ENCODE measurements around the gene FCHSD2.
"Not testable (repeated sequence)": the region's sequence is repeated elsewhere in the genome, so short reads cannot be mapped to it uniquely, and the experiment has no call there.

Gene FCHSD2

GRCh38 chr11:73013021-73013420 lies 129.1 kb downstream of the FCHSD2 start:
- no peak for DNase-seq

- no peak for DNase-seq
Observed at GRCh38 chr11:73012121-73012863, 129.8 kb downstream of the FCHSD2 start.

GRCh38 chr11:73011126-73011817 lies 130.8 kb downstream of the FCHSD2 start:
- no peak for DNase-seq

- no peak for DNase-seq
Observed at GRCh38 chr11:73009972-73010371, 132.1 kb downstream of the FCHSD2 start.

GRCh38 chr11:73004088-73004487 lies 138.0 kb downstream of the FCHSD2 start:
- DNase-seq: no peak

- DNase-seq: no peak
Observed at GRCh38 chr11:73003088-73003487, 139.0 kb downstream of the FCHSD2 start.

GRCh38 chr11:73002214-73002613 lies 139.9 kb downstream of the FCHSD2 start:
- DNase-seq: no peak

- DNase-seq: no peak
Observed at GRCh38 chr11:73001615-73002014, 140.5 kb downstream of the FCHSD2 start.

- no peak for DNase-seq
Observed at GRCh38 chr11:72998676-72999075, 143.4 kb downstream of the FCHSD2 start.

GRCh38 chr11:72996959-72997358 lies 145.2 kb downstream of the FCHSD2 start:
- no peak for DNase-seq

- DNase-seq: no peak
Observed at GRCh38 chr11:72989727-72990126, 152.4 kb downstream of the FCHSD2 start.

- DNase-seq: no peak
Observed at GRCh38 chr11:72988821-72989220, 153.3 kb downstream of the FCHSD2 start.

- DNase-seq: no peak
Observed at GRCh38 chr11:72985645-72986044, 156.5 kb downstream of the FCHSD2 start.

- DNase-seq: no peak
Observed at GRCh38 chr11:72984453-72985077, 157.6 kb downstream of the FCHSD2 start.

GRCh38 chr11:72983560-72983959 lies 158.6 kb downstream of the FCHSD2 start:
- no peak for DNase-seq

GRCh38 chr11:72981971-72982685 lies 160.0 kb downstream of the FCHSD2 start:
- no peak for DNase-seq

GRCh38 chr11:72981080-72981479 lies 161.0 kb downstream of the FCHSD2 start:
- DNase-seq: no peak

- not testable (repeated sequence) for DNase-seq
Observed at GRCh38 chr11:72977782-72978181, 164.3 kb downstream of the FCHSD2 start.

- DNase-seq: not testable (repeated sequence)
Observed at GRCh38 chr11:72976522-72976892, 165.6 kb downstream of the FCHSD2 start.

GRCh38 chr11:72975778-72976521 lies 166.2 kb downstream of the FCHSD2 start:
- DNase-seq: no peak
